Sigmoid colon (tissue), 4 donors: ENCODE results near the gene BRD8.

Experiments used
- EP300 ChIP-seq, 4 donors: sonication (generic); formaldehyde crosslinking; IDR thresholded peaks; one replicate each; pipeline ENCODE4 v1.6.1; 2017; ENCODE audit warnings: antibody characterized with exemption in 4 of 4
- POLR2A ChIP-seq, 2 donors: fragments of 450-650 bp; IDR thresholded peaks; one replicate each; pipeline ENCODE4 v1.6.1; 2016; ENCODE audit warnings: antibody characterized with exemption in 2 of 2, mild to moderate bottlenecking in 2 of 2, moderate library complexity in 2 of 2
- TF ChIP-seq, protein P1 (sequence below), 4 experiments: fragments of 450-650 bp in 3 of 4; fragments of 200-600 bp in 1 of 4; IDR thresholded peaks; one replicate each; pipeline ENCODE4 v1.5.1; 2016 to 2019; ENCODE audit warnings: antibody characterized with exemption in 4 of 4, mild to moderate bottlenecking in 3 of 4, moderate library complexity in 2 of 4

DNA sequence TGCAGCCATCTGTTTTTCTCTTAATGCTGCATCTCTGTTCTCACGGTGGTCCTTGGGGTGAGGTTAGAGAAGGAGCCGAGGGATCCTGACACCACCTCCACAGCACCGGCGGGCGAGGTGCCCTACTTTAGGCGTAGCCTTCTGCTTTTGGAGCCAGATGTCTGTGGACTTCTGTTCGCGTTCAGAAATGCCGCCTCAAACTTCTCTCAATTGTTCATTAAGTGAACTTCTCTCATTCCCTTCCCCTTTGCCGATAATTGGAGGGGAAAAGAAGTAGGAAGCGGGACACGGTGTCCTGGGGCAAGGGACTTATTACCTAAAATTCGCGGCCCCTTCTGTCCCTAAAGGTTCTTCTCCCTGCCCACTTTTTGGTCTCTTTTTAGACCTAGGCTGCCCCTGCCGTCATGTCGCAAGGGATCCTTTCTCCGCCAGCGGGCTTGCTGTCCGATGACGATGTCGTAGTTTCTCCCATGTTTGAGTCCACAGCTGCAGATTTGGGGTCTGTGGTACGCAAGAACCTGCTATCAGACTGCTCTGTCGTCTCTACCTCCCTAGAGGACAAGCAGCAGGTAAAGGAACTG lies 937 bp upstream of the BRD8 start:
- no peak for TF ChIP-seq POLR2A (IDR thresholded peaks at IDR 0.05)
- TF ChIP-seq, protein P1, sequence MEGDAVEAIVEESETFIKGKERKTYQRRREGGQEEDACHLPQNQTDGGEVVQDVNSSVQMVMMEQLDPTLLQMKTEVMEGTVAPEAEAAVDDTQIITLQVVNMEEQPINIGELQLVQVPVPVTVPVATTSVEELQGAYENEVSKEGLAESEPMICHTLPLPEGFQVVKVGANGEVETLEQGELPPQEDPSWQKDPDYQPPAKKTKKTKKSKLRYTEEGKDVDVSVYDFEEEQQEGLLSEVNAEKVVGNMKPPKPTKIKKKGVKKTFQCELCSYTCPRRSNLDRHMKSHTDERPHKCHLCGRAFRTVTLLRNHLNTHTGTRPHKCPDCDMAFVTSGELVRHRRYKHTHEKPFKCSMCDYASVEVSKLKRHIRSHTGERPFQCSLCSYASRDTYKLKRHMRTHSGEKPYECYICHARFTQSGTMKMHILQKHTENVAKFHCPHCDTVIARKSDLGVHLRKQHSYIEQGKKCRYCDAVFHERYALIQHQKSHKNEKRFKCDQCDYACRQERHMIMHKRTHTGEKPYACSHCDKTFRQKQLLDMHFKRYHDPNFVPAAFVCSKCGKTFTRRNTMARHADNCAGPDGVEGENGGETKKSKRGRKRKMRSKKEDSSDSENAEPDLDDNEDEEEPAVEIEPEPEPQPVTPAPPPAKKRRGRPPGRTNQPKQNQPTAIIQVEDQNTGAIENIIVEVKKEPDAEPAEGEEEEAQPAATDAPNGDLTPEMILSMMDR (IDR thresholded peaks at IDR 0.05) = no peak
- no peak for TF ChIP-seq EP300 (IDR thresholded peaks at IDR 0.05)
